NCI-H2196 (cell line): ENCODE measurements around the gene UROC1.

ENCODE experiments used
- DNase-seq: peaks from one replicate; lab custom pipeline; 2025; ENCODE audit not compliant: unreplicated experiment; lab: John Stamatoyannopoulos, UW

UROC1 gene

DNA sequence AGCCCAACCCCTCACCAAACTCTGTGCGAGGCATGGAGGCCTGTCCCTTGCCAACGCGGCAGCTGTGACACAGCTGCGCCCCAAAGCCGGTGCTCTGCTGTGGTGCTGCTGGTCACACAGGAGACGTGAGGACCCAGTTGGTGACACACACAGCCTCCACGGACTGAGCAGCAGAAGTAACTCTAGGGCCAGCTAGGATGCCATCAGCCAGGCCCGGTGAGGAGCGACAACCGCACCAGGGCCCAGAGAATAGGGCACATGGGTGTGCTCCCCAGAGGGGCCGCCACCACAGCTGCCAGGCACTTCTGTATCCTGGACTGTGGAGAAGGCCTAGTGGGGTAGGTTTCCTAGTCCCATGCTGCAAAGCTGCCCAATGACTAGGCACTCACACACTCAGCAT is 52.6 kb downstream of the UROC1 start:
- DNase-seq, result no peak

DNA sequence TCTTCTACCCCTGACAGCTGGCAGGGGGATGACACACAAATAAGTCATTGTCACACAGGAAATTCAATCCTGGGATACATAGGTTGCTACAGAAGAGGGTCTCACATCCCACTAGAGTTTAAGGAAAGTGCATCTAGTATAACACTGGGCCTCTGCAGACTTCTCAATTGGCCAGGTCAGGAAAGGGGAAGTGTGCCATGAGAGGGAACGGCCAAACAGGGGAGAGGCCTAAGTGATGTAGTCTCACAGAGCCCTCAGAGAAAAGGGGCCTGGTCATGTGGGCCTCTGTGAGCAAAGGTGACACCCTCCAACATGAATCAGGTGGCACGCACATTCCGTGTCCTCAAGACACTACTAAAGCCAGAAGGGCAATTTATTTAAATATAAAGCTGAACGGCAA is 53.1 kb downstream of the UROC1 start:
- no peak for DNase-seq

DNA sequence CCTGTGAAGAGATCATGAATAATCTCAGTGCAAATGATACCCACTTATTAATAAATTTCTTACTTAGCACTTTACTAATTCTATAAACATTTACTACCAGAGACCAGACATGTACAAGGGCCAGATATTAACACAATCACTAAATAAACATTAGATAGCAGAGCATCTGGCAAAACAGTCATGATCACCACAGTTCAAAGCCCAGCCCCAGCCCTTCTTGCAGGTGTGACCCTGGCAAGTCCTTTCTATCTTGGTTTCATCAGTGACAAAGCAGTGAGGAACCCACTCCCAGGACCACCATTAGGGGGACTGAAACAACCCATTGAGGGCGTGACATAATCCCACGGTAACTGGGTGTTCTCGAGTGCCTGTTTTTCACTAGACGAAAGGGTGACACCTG is 53.5 kb downstream of the UROC1 start:
- DNase-seq, result no peak

DNA sequence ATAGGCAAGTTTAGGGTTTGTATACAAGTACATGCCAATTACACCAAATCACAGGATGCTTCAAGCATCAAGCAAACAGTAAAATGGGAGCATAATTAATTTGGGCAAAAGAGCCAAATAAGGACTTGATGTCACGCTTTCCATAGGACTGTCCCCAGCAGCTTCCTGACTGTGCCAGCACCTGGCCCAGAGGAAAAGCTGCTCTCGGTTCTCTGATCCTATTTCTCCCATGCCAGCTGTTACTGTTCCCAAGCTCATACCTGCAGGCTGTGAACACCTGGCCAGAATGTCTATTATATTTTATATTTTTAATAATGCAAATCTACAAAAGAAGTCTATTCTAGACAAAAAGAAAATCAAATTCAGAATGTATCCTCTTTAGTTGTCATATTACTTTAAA is 54.1 kb downstream of the UROC1 start:
- DNase-seq, result no peak

DNA sequence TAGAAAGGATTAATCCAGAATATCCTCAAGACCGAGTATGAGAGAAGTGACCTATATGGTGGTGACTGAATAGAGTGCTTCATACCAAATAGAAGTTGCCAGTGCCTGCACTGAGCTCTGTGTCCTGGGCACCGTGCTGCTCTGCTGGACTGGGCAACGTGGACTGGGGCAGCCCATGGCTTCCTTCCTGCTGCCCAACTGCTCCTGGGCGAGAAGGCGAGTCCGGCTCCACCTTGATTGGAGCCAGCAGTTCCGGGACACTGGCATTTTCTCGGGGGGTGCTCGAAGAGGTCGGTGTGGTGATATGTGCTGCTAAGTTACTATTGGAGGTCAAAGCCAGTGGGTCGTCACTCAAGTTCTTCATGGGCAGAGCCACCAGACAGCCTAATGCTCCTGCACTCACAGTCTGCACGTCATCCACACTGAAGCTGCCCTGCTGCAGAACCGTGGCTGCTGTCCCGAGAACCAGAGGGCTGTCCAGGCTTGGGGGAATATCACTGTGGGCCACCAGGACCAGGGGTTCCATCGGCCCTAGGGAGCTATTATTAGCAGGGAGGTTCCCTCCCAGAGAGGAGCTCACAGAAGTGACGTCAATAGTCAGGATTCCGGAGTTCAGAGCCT is 56.0 kb downstream of the UROC1 start:
- DNase-seq, result no peak

DNA sequence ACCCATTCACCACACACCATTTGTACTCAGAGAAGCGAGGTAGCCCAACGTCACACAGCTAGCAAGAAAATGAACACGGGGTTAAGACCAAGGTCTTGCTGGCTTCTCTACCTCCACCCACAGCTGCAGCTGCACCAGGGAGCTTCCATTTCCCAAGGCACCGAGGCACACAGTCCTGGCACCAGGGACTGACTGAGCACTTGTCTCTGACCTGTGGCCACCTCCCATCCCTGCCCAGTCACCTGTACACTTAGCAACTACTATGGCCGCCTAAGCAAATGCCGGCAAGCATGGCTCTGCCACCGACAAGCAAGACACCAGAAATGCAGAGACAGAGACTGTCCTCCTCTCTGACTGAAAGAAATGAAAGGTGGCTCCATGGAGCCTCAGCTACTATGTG is 57.2 kb downstream of the UROC1 start:
- no peak for DNase-seq

DNA sequence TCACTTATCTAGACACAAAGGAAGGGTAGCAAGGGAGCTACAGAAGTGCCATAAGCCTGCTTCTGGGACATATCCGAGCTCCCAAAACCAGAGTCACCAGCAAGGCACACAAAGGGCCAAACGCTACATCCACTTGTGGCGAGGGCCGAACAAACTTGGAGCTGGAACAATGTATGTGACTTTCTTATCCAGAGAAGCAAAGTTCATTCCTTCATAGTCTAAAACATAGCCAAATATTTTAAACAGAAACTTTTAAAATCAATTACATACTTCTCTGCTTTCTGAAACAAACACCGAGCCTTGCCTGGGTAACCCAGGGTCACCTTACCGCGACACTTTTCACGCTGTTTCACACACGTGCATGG is 57.8 kb downstream of the UROC1 start:
- DNase-seq, result no peak

DNA sequence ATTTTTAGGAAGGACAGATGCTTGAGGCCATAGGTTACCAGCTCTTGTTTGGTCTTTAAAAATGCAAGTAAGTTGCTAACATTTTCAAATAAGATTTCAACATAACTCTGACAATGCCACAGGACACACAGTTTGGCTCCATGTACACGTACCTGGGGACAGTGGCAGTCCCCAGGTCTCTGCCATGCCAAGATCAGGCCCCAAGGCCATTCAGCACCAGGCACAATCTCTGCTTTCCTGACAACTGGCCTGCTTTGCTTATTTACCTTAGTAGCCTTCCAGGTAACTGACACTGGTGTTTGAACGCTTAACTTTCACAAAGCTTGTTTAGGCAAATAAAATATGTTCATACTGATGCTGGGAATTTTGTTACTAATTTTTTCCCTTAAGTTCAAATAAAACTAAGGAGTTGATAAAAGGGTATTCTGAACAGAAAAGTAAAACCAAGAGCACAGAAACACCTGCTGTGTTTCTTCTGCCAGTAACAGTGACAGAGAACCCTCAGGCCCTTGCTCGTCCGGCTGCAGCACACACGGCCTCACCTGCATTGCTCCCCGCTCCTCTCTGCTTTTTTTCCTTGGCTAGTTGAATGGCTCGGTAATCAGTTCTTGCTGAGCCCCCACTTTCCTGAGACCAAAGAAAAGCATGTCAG is 58.3 kb downstream of the UROC1 start:
- no peak for DNase-seq

DNA sequence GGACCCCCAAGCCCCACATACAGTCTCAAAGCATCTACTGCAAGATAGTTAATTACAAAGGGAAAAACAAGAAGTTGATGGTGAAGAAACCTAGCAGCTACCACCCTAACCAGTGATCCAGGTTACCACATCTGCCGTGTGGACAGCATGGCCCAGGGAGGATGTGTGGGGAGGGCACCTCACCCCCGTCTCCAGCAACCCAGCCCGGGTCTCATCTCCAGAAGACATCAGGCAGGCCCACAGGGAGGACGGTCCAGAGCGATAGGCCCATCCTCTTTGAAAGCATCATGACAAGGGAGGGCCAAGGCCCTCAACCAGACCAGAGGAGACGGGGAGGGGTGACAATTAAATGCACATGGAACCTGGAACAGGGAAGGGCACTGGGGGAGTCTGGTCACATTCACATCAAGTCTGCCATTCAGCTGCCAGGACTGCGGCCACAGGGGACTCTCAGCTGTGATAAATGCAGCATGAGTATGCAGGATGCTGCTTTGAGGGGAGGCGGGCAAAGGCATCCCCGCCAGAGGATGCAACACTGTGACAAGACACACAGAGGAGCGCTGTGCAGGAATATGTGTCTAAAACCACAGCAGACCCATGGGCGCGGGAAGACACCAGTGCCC is 60.7 kb downstream of the UROC1 start:
- no peak for DNase-seq

DNA sequence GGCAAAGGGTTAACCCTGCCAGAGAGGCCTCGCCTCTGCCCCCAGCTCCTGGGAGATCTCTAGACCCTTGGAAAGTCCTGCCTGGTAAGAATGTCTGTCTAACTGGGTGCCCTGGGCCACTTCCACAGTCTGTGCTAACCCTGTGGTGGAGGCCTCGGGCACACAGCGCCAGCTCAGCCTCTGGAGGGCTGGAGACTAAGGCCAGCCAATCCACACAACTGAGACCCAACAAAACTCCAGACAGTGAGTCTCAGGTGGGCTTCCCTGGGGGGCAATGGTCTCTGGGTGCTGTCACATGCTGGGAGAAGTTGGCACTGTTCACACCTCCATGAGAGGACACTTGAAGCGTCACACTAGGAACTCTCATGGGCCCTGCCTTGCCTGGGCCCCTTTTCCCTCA is 61.4 kb downstream of the UROC1 start:
- DNase-seq, result no peak

DNA sequence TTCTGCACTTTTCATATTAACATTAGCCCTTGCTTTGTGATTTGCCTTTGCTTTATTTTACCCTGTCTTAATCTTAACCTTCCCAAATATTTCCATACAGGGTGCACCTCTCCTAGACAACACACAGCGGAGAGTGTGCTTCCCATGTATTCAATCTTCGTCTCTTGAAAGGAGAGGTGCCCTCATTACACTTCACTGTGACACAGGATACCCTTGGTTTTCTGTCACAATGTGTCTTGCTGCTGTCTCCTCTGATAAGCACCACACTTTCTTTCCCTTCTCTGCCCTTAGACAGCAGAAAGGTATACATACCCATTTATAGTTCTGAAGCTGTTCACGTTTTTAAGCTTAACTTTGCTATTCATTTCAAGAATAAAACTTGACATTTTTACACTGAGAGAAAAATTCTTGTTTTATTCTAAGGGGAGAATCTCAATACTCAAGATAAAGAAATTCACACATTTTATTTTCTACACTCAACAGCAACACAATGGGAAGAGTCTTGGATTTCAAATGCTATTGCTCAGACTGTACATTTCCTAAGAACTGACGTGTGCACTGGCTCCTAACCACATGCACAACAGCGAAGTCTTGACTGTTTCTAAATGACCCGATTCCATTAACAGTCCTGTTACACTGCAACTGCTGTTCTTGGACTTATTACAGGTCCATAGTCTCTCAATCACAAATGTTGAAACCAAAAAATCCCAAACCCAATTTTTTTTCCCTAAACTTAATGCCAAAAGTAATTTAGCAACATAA is 63.0 kb downstream of the UROC1 start:
- DNase-seq, result no peak

DNA sequence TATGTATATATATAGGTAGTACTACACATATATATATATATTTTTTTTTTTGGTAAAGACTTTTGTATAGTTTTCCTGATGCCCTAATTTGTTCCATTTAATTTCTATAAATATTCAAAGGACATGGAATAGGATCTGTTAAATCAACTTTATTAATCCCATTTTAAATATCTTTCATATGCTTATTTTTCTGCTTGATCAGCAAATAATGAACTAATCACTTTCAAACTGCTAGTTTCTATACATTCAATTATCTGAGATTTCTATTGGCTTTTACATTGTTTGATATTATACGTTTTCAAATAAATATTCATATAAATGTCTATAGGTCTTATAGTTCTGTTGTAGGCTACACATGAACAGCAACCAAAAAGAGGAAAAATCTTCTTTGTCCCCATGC is 63.5 kb downstream of the UROC1 start:
- DNase-seq, result no peak

DNA sequence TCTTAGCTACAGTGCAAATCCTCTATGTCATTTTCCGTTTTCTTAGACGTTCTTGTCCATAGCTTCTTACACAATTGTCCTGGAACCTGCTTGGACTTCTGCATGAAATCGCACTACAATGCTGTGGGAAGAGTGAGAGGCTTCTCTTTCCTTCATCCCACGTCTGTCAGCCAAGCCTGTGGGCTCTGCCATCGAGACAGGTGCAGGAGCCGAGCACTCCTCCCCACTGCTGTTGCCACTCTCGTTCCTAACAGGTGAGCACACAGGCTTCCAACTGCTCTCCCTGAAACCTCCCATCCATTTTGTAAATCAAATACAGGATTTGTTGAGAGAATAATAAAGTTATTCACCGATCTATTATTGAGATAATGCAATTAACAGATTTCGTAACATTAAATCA is 65.4 kb downstream of the UROC1 start:
- DNase-seq, result no peak

DNA sequence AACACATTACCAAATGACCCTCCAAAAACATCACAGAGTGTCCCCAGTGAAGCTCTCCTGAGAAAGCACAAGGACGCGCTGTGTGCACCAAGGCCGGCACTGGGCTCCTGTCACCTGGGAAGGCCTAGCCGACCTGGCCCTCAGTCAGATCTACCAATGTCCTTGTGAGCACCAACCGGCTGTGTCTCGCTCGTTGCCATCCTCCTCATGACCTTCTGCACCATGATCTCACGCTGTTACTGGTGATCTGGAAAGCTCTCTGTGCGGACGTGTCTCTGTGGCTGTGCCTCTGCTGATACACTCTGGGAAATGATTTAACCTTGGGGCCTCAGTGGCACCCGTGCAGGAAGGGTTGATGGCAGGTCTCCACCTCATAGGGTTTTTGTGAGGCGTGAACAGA is 66.1 kb downstream of the UROC1 start:
- no peak for DNase-seq

DNA sequence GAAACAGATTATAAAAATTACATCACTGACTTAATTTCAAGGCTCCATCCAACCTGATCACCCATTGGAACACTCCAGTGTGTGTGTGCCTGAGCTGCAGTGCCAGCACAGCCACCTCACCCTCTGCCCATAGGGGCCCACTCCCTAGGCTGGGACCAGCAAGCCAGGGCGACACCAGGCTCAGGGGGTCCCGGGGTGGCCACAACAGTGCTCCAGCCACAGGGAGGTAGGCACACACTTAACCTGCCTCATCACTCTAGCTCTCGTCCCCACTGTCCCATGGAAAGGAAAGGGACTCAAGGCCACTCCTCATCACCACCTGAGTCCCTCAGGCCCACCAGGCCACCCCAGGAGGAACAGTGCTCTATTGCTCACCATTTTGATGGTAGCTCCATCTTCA is 66.8 kb downstream of the UROC1 start:
- no peak for DNase-seq

DNA sequence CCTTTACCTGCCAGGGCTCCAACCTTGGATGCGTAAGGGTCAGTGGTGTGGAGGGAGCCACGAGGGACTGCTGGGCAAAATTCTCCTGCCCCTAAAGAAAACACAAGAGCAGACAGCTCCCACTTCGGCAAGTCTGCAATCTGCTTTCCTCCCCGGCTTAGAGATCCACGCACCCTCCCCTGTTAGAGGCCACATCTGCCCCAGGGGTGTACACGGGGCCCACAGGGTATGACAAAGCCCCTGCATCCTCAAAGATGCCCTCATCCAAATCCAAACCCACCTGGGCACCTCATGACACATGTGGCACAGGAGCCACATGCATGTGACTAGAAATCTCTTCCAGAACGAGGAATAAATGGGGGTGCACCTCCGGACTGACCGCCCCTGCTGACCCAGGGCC is 67.4 kb downstream of the UROC1 start:
- DNase-seq, result no peak

DNA sequence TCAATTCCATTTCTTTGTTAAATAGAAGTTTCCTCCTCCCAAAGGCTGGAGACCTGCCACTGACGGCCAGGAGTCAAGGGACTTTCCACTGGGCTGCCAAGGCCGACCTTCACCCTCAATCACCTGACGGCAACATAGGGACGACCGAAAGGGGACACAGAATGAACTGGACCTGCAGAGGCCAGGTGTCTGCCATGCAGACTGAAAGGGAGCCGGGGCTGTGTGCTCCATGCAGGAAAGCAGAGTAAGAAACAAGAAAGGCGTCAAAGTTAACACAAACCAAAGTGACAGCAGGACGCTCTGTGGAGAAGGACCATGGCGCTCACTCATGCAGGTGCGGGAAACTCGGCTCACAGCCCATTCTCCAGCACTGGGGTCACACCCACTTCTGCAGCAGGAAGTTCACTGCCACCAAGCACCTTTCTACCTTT is 67.9 kb downstream of the UROC1 start:
- no peak for DNase-seq

DNA sequence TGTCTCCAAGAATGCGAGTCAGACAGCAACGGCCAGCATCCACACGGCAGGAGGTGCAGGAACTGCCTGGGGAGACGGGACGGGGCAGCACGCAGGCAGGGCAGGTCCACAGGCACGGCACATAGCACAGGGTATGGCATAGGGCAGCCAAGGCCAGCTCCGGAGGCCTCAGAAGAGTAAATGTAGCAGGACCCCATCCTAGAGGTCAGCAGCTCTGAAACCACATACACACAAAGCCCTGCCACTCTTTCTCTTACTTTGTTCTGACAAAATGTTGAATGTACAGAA is 68.7 kb downstream of the UROC1 start:
- DNase-seq, result no peak

DNA sequence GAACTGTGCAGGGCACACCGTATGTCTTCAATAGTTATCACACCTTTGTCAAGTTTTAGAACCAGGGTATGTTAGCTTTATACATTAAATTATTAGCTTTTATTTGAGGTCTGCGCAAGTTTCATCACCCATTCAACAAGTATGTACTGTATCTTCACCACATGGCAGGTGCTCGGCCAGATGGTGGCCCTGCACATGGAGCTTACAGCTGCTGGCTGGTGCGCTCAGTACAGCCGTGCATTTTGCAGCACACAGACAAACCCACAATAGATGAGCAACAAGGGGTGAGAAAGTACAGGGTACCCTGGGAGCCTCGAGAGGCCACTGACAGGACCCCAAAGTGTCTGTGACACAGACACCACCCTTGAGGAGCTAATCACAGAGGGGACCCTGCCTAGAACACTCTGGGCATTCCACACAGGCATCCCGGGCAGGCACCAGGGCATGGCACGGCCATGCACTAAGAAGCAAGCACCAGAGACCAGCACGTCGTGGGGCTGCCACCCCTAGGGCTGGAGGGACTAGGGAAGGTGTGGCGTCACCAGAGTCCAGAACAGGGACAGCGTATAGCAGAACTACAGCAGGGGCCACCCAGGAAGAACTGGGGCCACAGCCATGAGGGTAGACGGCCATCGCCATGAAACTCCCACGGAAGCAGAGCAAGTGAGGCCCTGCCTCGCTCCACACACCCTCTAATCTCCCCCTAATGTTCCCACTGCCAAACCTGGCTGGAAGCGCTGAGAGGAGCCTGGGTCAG is 69.3 kb downstream of the UROC1 start:
- no peak for DNase-seq

DNA sequence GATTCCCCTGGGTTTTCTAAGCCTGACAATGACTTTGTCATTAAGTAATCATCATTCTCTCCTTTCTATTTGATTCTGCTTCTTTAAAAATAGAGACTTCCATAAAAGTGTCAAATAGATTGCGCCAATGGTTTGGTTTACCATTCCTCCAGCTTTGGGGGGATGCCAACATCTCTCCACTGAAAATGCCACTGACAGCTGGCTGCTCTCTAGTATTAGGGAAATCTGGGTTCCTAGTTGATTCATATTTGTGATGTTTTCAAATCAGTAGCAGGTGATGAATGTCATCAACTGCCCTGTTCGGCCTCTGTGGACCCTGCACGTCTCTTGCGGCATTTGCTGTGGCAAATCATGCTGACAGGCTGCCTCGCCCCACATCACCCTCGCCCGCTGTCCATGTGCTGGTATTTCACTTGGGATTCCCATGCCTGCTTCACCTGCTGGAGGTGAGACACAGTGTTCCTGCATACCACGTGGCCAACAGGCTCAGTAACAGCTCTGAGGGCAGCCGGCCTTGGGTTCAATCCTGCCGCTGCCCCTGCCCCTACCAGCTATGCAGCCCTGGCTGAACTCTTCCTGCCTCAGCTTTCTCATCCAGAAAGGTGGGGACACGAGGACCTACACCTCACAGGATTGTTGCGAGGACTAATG is 70.0 kb downstream of the UROC1 start:
- DNase-seq, result no peak

DNA sequence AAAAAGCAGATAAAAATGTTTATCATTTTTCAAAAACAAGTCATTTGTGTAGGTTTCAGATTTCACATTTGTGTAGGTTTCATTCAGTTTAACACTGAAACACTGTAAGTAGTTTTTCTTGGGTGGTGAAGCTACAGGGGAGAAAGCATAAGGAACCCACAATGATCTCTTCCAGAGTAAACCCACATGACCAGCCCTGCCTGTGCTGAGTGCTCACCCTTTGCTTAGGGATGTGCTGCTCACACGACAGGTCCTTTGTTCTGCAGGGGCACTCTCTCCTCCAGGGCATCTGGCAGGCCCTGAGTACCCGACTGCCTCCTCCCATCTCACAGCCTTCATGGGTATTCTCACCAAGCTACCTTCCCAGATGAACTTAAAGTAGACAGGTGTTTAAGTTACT is 70.8 kb downstream of the UROC1 start:
- DNase-seq, result no peak
